Activated B cell treated with CpG ODN at 0.5 μM for 24 hours (primary cell): Measurements from ENCODE around the gene CD300LD. TPM values are rescaled to one million over a fixed set of nuclear protein-coding genes. Genes with fewer than 3 reads are reported as not detected.

Experiments
- ATAC-seq: fragments of 200-7000 bp; cut with Tn5 transposase; one replicate; pipeline ENCODE4 v1.10.0; 2021; ENCODE audit warnings: low read depth, mild to moderate bottlenecking, moderate library complexity
- CTCF ChIA-PET: fragments of 350-600 bp; sonication (Branson Sonifier 250); formaldehyde crosslinking; loops from one replicate; lab custom pipeline; 2021; ENCODE audit warnings: antibody characterized with exemption; lab: Charles Lee
- POLR2A ChIA-PET: fragments of 350-600 bp; sonication (Branson Sonifier 250); formaldehyde crosslinking; loops from one replicate; lab custom pipeline; 2021; ENCODE audit warnings: antibody characterized with exemption; lab: Charles Lee
- DNase-seq: peaks from one replicate; pipeline ENCODE4 v3.0.0; 2022
- H3K27ac Mint-ChIP-seq: one replicate; pipeline ENCODE4 v1.8.0; 2020; ENCODE audit warnings: mixed read lengths
- H3K27me3 Mint-ChIP-seq: one replicate; pipeline ENCODE4 v1.8.0; 2021; ENCODE audit warnings: mixed read lengths
- H3K36me3 Mint-ChIP-seq: one replicate; pipeline ENCODE4 v1.8.0; 2021; ENCODE audit warnings: low read depth, mixed read lengths
- H3K4me1 Mint-ChIP-seq: one replicate; pipeline ENCODE4 v1.8.0; 2021; ENCODE audit warnings: mixed read lengths
- H3K4me3 Mint-ChIP-seq: one replicate; pipeline ENCODE4 v1.8.0; 2020; ENCODE audit warnings: mild to moderate bottlenecking, mixed read lengths
- H3K9me3 Mint-ChIP-seq: one replicate; pipeline ENCODE4 v1.8.0; 2020; ENCODE audit warnings: mixed read lengths
- CTCF ChIP-seq: fragments of 200-600 bp; IDR thresholded peaks from one replicate; pipeline ENCODE4 v1.8.0; 2022; ENCODE audit warnings: antibody characterized with exemption, mild to moderate bottlenecking
- intact Hi-C: fragments of 100-400 bp; cut with micrococcal nuclease; formaldehyde crosslinking; loops from one replicate; pipeline ENCODE4 v1.15.1; 2024
- total RNA-seq: library from RNA; stranded (reverse); gene quantifications from 2 replicates; pipeline ENCODE4 v1.2.3, GENCODE V29; 2022

CD300LD gene
- total RNA-seq, 1 donor from 2014 or later = not detected

GRCh38 chr17:74619077-74619673, 27.1 kb upstream of the CD300LD start:
- ChIA-PET CTCF (interaction anchor here (0.7 kb wide), 1 partner anchor 340 kb away, joined by 3 read pairs; no protein-coding TSS in a partner anchor), POLR2A (interaction anchor here (0.5 to 0.6 kb wide), 2 partner anchors 14 to 288 kb away, joined by 3 read pairs; no protein-coding TSS in a partner anchor)
- Mint-ChIP-seq H3K36me3 (no peaks in the 10 kb centered on the region), H3K4me1 (no peaks in the 10 kb centered on the region), H3K27ac (no peak overlapping the region), H3K9me3 (no peaks in the 10 kb centered on the region), H3K27me3 (peaks cover 47% of the 10 kb centered on the region), H3K4me3 (no peak overlapping the region)
- no peak for TF ChIP-seq CTCF
- no peak for DNase-seq
- intact Hi-C loops = no loop called here
- ATAC-seq = no peak

GRCh38 chr17:74618451-74618850, 26.4 kb upstream of the CD300LD start:
- no peaks in the 10 kb centered on the region for H3K4me1 Mint-ChIP-seq
- DNase-seq = no peak
- H3K9me3 Mint-ChIP-seq = no peaks in the 10 kb centered on the region
- peaks cover 44% of the 10 kb centered on the region for H3K27me3 Mint-ChIP-seq
- H3K27ac Mint-ChIP-seq = no peak overlapping the region
- ChIA-PET POLR2A (interaction anchor here (0.6 kb wide), 1 partner anchor 15 kb away, joined by 3 read pairs; no protein-coding TSS in a partner anchor), CTCF (no interaction called here)
- no peak for ATAC-seq
- intact Hi-C loops = no loop called here
- no peaks in the 10 kb centered on the region for H3K36me3 Mint-ChIP-seq
- no peak overlapping the region for H3K4me3 Mint-ChIP-seq
- no peak for TF ChIP-seq CTCF

GRCh38 chr17:74616696-74617095, 24.6 kb upstream of the CD300LD start:
- ATAC-seq (no peak), DNase-seq (no peak)
- intact Hi-C loops = no loop called here
- no peak overlapping the region for H3K27ac Mint-ChIP-seq
- peaks cover 13% of the 10 kb centered on the region for H3K4me1 Mint-ChIP-seq
- ChIA-PET CTCF (no interaction called here), POLR2A (no interaction called here)
- H3K36me3 Mint-ChIP-seq = no peaks in the 10 kb centered on the region
- TF ChIP-seq CTCF = no peak
- no peaks in the 10 kb centered on the region for H3K9me3 Mint-ChIP-seq
- peaks cover 34% of the 10 kb centered on the region for H3K27me3 Mint-ChIP-seq
- H3K4me3 Mint-ChIP-seq = no peak overlapping the region

GRCh38 chr17:74612046-74612445, 20.0 kb upstream of the CD300LD start:
- H3K9me3 Mint-ChIP-seq = peaks cover 2% of the 10 kb centered on the region
- H3K27ac Mint-ChIP-seq = no peak overlapping the region
- no peaks in the 10 kb centered on the region for H3K36me3 Mint-ChIP-seq
- intact Hi-C loops = no loop called here
- no peak for TF ChIP-seq CTCF
- ATAC-seq (no peak), DNase-seq (no peak)
- POLR2A ChIA-PET = interaction anchor here (1.1 kb wide), 1 partner anchor 29 kb away, joined by 3 read pairs; no protein-coding TSS in a partner anchor
- H3K27me3 Mint-ChIP-seq = peaks cover 19% of the 10 kb centered on the region
- CTCF ChIA-PET = interaction anchor here (0.9 to 1.4 kb wide), 2 partner anchors 12 to 45 kb away, joined by 3 read pairs; no protein-coding TSS in a partner anchor
- H3K4me1 Mint-ChIP-seq = peaks cover 13% of the 10 kb centered on the region
- H3K4me3 Mint-ChIP-seq = no peak overlapping the region

GRCh38 chr17:74610108-74610507, 18.0 kb upstream of the CD300LD start:
- Mint-ChIP-seq H3K27me3 (peaks cover 8% of the 10 kb centered on the region), H3K36me3 (no peaks in the 10 kb centered on the region), H3K9me3 (peaks cover 5% of the 10 kb centered on the region), H3K4me1 (peaks cover 17% of the 10 kb centered on the region), H3K4me3 (no peak overlapping the region), H3K27ac (no peak overlapping the region)
- ATAC-seq (no peak), DNase-seq (no peak)
- TF ChIP-seq CTCF = no peak
- POLR2A ChIA-PET = interaction anchor here (1.1 kb wide), 1 partner anchor 23 kb away, joined by 3 read pairs; no protein-coding TSS in a partner anchor
- CTCF ChIA-PET = no interaction called here
- intact Hi-C loops = loop anchor here (2.0 kb wide), 1 partner anchor 17 kb away; the partner anchor contains the start of gene CD300LD
